ENCODE results near the gene DTHD1.

GRCh38 chr4:36286481-36286871 lies 5.1 kb downstream of the DTHD1 start:
- TF ChIP-seq CREB1 (IDR thresholded peaks at IDR 0.05; ENCODE audit: low read depth) (no peak), EP300 (IDR thresholded peaks at IDR 0.05; ENCODE audit: borderline replicate concordance) (no peak), CEBPB (IDR thresholded peaks at IDR 0.05) (no peak)

Data from Ishikawa (cell line).